OCI-LY3 (cell line): ENCODE measurements around the gene ARID3C.

ENCODE experiments used
- H2AFZ ChIP-seq: fragments of 200-600, 300-600 bp; shearing (Covaris generic); 2 replicates; pipeline ENCODE4 v1.6.0; 2014; ENCODE audit warnings: antibody characterized with exemption, low read depth, low read length
- H3K27ac ChIP-seq: fragments of 200-600, 300-600 bp; sonication (generic); 2 replicates; pipeline ENCODE4 v1.5.1; 2014; ENCODE audit warnings: mild to moderate bottlenecking, low read length, moderate library complexity, mixed read lengths
- H3K27me3 ChIP-seq: fragments of 200-600, 300-600 bp; sonication (generic); 2 replicates; pipeline ENCODE4 v1.6.1; 2014; ENCODE audit warnings: low read depth, low read length, mixed read lengths
- H3K36me3 ChIP-seq: fragments of 200-600, 300-600 bp; sonication (generic); replicated peaks from 2 replicates; pipeline ENCODE3; 2014; ENCODE audit warnings: low read depth, low read length, mixed read lengths
- H3K4me1 ChIP-seq: fragments of 300-600, 200-600 bp; sonication (generic); 2 replicates; pipeline ENCODE4 v1.6.1; 2014; ENCODE audit warnings: low read length, mixed read lengths
- H3K4me2 ChIP-seq: fragments of 200-600, 300-600 bp; sonication (generic); 2 replicates; pipeline ENCODE4 v1.6.1; 2014; ENCODE audit warnings: low read length, mixed read lengths
- H3K4me3 ChIP-seq: fragments of 300-600, 200-600 bp; sonication (generic); 2 replicates; pipeline ENCODE4 v1.5.1; 2014; ENCODE audit warnings: antibody characterized with exemption, mild to moderate bottlenecking, low read length, moderate library complexity
- H3K79me2 ChIP-seq: fragments of 300-600, 200-600 bp; shearing (Covaris generic); 2 replicates; pipeline ENCODE4 v1.6.1; 2014; ENCODE audit warnings: mild to moderate bottlenecking, low read length, mixed read lengths
- H3K9ac ChIP-seq: fragments of 300-600, 200-600 bp; shearing (Covaris generic); 2 replicates; pipeline ENCODE4 v1.6.0; 2014; ENCODE audit warnings: mild to moderate bottlenecking, low read length, moderate library complexity
- H3K9me3 ChIP-seq: fragments of 200-600, 300-600 bp; shearing (Covaris generic); 2 replicates; pipeline ENCODE4 v1.6.1; 2014; ENCODE audit warnings: low read length, mixed read lengths; ENCODE audit not compliant: insufficient read depth
- H4K20me1 ChIP-seq: fragments of 200-600, 300-600 bp; sonication (generic); 2 replicates; pipeline ENCODE4 v1.6.1; 2016; ENCODE audit warnings: low read length, mixed read lengths; ENCODE audit not compliant: insufficient read depth
- CTCF ChIP-seq: fragments of 200-600, 300-600 bp; sonication (generic); IDR thresholded peaks from 2 replicates; pipeline ENCODE4 v1.5.1; 2014; ENCODE audit warnings: antibody characterized with exemption, low read length, low read depth
- EZH2phosphoT487 ChIP-seq: fragments of 200-600 bp; shearing (Covaris generic); IDR thresholded peaks from 2 replicates; pipeline ENCODE4 v1.6.1; 2018; ENCODE audit warnings: antibody characterized with exemption, mixed run types, low read depth

The ARID3C gene

DNA sequence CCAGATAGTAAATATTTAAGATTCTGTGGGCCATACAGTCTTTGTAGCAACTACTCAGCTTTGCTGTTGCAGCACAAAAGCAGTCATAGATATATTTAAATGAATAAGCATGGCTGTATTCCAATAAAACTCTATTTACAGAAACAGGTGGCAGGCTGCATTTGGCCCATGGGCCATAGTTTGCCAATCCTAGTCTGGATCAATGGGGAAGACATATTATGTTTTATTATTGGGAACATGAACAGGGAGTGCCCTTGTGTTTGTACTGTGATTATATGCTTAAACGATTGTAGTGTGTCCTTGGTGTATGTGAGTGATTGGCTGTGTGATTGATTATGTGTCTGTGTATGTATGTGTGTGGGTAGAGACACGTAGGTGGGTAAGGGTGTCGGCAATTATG, 45.6 kb upstream of the ARID3C start:
- Histone ChIP-seq H3K9me3 (no peaks in the 10 kb centered on the region), H3K4me2 (no peak overlapping the region), H3K27ac (no peak overlapping the region), H4K20me1 (no peaks in the 10 kb centered on the region), H3K79me2 (no peaks in the 10 kb centered on the region), H3K36me3 (peaks cover 5% of the 10 kb centered on the region), H3K4me1 (no peaks in the 10 kb centered on the region), H3K9ac (no peak overlapping the region), H2AFZ (no peak overlapping the region), H3K4me3 (no peak overlapping the region), H3K27me3 (no peaks in the 10 kb centered on the region)
- TF ChIP-seq EZH2phosphoT487 = no peak
- no peak for TF ChIP-seq CTCF

DNA sequence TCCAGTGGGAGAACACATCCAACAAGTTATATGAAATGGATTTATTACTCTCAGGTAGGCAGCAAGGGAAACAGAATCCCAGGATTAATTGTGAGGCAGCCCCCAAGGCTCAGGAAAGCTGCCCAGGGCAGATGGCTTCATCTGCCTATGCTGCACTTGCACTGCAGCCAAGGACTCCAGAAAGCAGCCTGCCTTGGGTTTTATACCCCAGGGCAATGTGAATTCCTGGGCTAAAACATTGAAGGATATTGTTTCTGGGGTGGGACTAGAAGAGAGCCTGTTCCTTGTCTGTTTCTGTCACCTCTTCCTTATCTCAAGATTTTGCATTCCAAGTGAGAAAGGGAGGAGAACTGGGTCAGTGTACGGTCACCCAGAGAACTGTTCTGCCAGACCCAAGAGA, 42.4 kb upstream of the ARID3C start:
- H3K27me3 ChIP-seq = no peaks in the 10 kb centered on the region
- no peaks in the 10 kb centered on the region for H4K20me1 ChIP-seq
- no peak overlapping the region for H3K9ac ChIP-seq
- no peaks in the 10 kb centered on the region for H3K9me3 ChIP-seq
- H3K79me2 ChIP-seq = no peaks in the 10 kb centered on the region
- H3K36me3 ChIP-seq = peaks cover 9% of the 10 kb centered on the region
- H3K4me2 ChIP-seq = no peak overlapping the region
- no peak overlapping the region for H2AFZ ChIP-seq
- TF ChIP-seq CTCF (no peak), EZH2phosphoT487 (no peak)
- H3K4me3 ChIP-seq = no peak overlapping the region
- no peaks in the 10 kb centered on the region for H3K4me1 ChIP-seq
- H3K27ac ChIP-seq = no peak overlapping the region

DNA sequence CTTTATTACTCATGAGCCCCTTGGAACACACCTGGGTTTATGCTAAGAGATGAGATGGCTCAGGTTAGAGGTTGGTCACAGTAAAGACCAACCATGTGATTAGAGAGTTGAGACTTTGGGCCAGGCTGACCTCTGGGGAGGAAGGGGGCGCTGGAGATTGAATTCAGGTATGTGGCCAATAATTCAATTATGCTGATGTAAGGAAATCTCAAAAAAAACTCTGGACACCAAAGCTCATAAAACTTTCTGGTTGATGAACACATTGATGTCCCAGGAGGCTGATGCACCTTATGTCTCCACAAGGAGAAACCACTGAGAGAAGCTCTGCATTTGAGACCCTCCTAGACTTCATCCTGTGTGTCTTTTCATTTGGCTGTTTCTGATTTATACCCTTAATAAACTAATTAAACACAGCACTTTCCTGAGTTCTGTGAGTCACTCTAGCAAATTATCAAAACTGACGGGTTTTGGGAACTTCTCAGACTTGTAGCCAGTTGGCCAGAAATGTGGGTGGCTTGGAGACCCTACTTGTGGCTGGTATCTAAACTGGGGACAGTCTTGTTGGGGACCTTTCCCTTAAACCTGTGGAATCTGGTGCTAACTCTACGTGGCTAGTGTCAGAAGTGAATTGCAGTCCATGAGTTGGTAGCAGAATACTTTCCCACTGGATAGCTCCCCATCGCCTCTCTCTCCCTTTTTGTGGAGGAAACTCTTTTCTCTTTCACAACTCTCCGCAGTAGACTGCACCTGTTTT, 41.1 kb upstream of the ARID3C start:
- Histone ChIP-seq H3K9me3 (no peaks in the 10 kb centered on the region), H3K27me3 (no peaks in the 10 kb centered on the region), H3K36me3 (peaks cover 9% of the 10 kb centered on the region), H2AFZ (no peak overlapping the region), H3K4me1 (no peaks in the 10 kb centered on the region), H4K20me1 (no peaks in the 10 kb centered on the region), H3K9ac (no peak overlapping the region), H3K4me2 (no peak overlapping the region), H3K4me3 (no peak overlapping the region), H3K27ac (no peak overlapping the region), H3K79me2 (no peaks in the 10 kb centered on the region)
- no peak for TF ChIP-seq EZH2phosphoT487
- TF ChIP-seq CTCF = no peak

DNA sequence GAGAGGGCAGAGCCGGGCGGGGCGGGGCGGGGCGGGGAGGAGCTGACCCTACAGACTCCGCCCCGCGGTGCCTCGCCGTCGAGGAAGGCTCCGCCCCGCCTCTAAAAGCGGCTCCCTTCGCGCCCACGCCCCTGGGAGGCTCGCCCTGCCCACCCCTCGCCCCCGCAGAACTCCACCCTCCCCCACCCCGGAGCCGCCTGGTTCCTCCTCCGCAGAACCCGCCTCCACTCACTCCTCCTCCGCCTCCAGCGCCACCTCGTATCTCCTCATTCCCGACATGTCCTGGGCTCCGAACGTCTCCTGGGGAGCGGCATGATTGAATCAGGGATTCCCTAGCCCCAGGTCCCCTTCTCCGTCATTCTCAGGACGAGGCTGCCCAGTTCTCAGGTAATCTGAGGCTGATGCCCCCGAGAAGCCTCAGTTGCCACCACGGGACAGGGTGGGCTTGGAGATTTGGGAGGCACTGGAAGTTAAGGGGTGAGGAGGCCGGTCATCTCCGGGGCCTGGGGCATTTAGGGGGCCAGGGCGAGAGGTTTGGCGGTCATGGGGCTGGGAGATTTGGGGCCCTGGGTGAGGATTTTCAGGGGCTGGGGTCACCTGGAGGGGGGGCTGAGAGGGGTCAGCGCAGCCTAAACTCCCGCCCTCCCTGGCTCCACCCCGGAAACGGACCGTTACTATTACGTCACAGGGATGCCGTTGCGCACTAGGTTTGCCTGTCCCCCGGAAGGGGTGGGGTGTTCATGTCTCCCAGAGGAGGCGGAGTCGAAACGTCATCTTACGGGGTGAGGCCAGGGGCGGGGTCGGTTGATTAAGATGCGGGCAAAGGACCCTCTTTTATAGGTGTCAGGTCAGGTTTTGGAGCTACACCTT, 36.8 kb upstream of the ARID3C start:
- Histone ChIP-seq H3K9me3 (no peaks in the 10 kb centered on the region), H3K9ac (peak overlapping the region; percentile 99), H3K27me3 (no peaks in the 10 kb centered on the region), H4K20me1 (no peaks in the 10 kb centered on the region), H3K27ac (peak overlapping the region; percentile 85), H2AFZ (peak overlapping the region; percentile 93), H3K4me1 (peaks cover 7% of the 10 kb centered on the region), H3K4me3 (peak overlapping the region; percentile 96), H3K79me2 (no peaks in the 10 kb centered on the region), H3K4me2 (peak overlapping the region; percentile 96), H3K36me3 (peaks cover 9% of the 10 kb centered on the region)
- TF ChIP-seq EZH2phosphoT487 (no peak), CTCF (no peak)
